Ishikawa (cell line): ENCODE measurements around the gene BORCS8.

Experiments used
- CEBPB ChIP-seq: IDR thresholded peaks from 2 replicates; pipeline ENCODE4 v1.6.1; 2012
- CREB1 ChIP-seq: IDR thresholded peaks from 2 replicates; pipeline ENCODE4 v1.6.1; 2012; ENCODE audit warnings: low read depth
- EGR1 ChIP-seq: IDR thresholded peaks from 2 replicates; pipeline ENCODE4 v1.6.1; 2012
- EP300 ChIP-seq: IDR thresholded peaks from 2 replicates; pipeline ENCODE4 v1.6.1; 2012; ENCODE audit warnings: borderline replicate concordance
- FOXM1 ChIP-seq: IDR thresholded peaks from 2 replicates; pipeline ENCODE4 v1.6.1; 2012; ENCODE audit warnings: low read depth, borderline replicate concordance
- NFIC ChIP-seq: IDR thresholded peaks from 2 replicates; pipeline ENCODE4 v1.6.1; 2012
- RAD21 ChIP-seq: IDR thresholded peaks from 2 replicates; pipeline ENCODE4 v1.6.1; 2012; ENCODE audit warnings: low read depth
- TAF1 ChIP-seq: IDR thresholded peaks from 2 replicates; pipeline ENCODE4 v1.6.1; 2012; ENCODE audit warnings: low read depth, mild to moderate bottlenecking
- TCF12 ChIP-seq: IDR thresholded peaks from 2 replicates; pipeline ENCODE4 v1.6.1; 2012; ENCODE audit warnings: low read depth
- TEAD4 ChIP-seq: IDR thresholded peaks from 2 replicates; pipeline ENCODE4 v1.6.1; 2012
- YY1 ChIP-seq: IDR thresholded peaks from 2 replicates; pipeline ENCODE4 v1.6.1; 2012; ENCODE audit warnings: low read depth
- ZBTB7A ChIP-seq: IDR thresholded peaks from 2 replicates; pipeline ENCODE4 v1.6.1; 2012; ENCODE audit warnings: low read depth
- TF ChIP-seq, protein P1 (sequence below): IDR thresholded peaks from 2 replicates; pipeline ENCODE4 v1.6.1; 2012; ENCODE audit warnings: low read depth, mild to moderate bottlenecking
- TF ChIP-seq, protein P2 (sequence below): IDR thresholded peaks from 2 replicates; pipeline ENCODE4 v1.6.1; 2012
- TF ChIP-seq, protein P3 (sequence below): IDR thresholded peaks from 2 replicates; pipeline ENCODE4 v1.6.1; 2012

The BORCS8 gene

DNA sequence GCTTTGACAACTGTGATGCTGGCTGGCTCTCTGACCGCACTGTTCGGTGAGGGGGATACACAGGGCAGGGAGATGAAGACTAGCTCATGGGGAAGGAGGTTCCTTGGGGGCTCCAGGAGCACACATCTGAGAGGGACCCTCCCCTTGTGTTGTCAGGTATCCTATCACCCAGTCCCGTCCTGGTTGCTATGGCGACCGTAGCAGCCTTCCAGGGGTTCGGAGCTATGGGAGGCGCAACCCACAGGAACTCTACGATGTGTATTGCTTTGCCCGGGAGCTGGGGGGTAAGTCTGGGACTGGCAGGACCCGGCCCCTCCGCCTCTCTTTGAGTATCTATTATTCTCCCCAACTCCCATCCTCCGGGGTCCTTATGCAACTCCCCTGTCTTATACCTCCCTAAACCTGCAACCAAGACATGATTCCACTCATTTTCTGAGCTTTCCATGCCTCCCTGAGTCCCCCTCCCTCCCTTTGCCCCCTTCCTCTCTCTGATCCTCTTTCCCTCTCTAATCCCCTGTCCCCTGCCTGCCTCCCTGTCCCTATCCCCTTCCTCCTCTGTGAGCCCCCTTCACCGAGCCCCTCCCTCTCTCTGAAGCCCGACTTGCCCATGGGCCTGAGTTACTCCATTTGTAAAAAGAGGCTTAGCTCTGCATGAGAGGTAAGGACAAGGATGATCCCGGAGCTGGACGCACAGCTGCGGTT, 32.3 kb upstream of the BORCS8 start:
- no peak for TF ChIP-seq FOXM1
- TF ChIP-seq EGR1 = no peak
- TF ChIP-seq TCF12 = no peak
- TF ChIP-seq, protein P1, sequence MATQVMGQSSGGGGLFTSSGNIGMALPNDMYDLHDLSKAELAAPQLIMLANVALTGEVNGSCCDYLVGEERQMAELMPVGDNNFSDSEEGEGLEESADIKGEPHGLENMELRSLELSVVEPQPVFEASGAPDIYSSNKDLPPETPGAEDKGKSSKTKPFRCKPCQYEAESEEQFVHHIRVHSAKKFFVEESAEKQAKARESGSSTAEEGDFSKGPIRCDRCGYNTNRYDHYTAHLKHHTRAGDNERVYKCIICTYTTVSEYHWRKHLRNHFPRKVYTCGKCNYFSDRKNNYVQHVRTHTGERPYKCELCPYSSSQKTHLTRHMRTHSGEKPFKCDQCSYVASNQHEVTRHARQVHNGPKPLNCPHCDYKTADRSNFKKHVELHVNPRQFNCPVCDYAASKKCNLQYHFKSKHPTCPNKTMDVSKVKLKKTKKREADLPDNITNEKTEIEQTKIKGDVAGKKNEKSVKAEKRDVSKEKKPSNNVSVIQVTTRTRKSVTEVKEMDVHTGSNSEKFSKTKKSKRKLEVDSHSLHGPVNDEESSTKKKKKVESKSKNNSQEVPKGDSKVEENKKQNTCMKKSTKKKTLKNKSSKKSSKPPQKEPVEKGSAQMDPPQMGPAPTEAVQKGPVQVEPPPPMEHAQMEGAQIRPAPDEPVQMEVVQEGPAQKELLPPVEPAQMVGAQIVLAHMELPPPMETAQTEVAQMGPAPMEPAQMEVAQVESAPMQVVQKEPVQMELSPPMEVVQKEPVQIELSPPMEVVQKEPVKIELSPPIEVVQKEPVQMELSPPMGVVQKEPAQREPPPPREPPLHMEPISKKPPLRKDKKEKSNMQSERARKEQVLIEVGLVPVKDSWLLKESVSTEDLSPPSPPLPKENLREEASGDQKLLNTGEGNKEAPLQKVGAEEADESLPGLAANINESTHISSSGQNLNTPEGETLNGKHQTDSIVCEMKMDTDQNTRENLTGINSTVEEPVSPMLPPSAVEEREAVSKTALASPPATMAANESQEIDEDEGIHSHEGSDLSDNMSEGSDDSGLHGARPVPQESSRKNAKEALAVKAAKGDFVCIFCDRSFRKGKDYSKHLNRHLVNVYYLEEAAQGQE = no peak
- TF ChIP-seq, protein P2, sequence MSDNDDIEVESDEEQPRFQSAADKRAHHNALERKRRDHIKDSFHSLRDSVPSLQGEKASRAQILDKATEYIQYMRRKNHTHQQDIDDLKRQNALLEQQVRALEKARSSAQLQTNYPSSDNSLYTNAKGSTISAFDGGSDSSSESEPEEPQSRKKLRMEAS = no peak
- TF ChIP-seq, protein P3, sequence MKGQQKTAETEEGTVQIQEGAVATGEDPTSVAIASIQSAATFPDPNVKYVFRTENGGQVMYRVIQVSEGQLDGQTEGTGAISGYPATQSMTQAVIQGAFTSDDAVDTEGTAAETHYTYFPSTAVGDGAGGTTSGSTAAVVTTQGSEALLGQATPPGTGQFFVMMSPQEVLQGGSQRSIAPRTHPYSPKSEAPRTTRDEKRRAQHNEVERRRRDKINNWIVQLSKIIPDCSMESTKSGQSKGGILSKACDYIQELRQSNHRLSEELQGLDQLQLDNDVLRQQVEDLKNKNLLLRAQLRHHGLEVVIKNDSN = no peak
- no peak for TF ChIP-seq RAD21
- no peak for TF ChIP-seq ZBTB7A
- TF ChIP-seq CREB1 = no peak
- TF ChIP-seq TAF1 = no peak
- no peak for TF ChIP-seq YY1
- no peak for TF ChIP-seq CEBPB
- no peak for TF ChIP-seq EP300
- no peak for TF ChIP-seq TEAD4

DNA sequence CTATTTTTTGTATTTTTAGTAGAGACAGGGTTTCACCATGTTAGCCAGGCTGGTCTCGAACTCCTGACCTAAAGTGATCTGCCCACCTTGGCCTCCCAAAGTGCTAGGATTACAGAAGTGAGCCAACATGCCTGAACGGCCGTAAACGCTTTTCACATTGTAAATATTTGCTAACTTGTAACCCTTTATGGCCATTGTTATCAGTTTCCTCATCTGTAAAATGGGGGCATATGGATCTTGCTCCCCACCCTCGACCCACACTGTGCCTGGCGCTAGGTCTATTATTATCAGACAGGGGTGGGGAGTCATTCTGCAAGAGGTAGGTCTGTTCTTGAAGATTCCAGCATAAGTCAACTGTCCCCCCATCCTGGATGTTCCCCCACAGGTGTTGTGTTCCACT, 31.7 kb upstream of the BORCS8 start:
- TF ChIP-seq, protein P3 = no peak
- TF ChIP-seq CREB1 (no peak), ZBTB7A (no peak)
- TF ChIP-seq, protein P2 = no peak

DNA sequence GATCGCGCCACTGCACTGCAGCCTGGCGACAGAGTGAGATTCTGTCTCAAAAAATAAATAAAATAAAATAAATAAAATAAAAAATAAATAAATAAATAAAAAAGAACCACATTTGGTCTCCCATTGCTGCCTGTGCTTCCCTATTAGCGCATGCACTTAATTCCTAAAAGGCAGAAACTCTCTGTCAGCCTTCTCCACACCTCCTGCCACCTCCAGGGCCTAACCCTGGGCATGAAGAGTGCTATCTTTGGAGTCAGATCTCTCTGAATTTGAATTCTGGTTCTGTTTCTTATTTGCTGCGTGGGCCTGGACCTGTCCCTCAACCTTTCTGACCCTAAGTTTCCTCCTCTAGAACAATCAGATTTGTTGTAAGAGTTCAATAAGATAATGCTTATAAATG, 31.1 kb upstream of the BORCS8 start:
- no peak for TF ChIP-seq FOXM1
- TF ChIP-seq CREB1 = no peak
- TF ChIP-seq ZBTB7A = no peak
- no peak for TF ChIP-seq CEBPB
- TF ChIP-seq, protein P2 = no peak
- TF ChIP-seq TEAD4 = no peak
- TF ChIP-seq YY1 = no peak
- TF ChIP-seq TCF12 = no peak
- TF ChIP-seq, protein P3 = no peak
- TF ChIP-seq TAF1 = no peak
- TF ChIP-seq, protein P1 = no peak
- TF ChIP-seq EP300 = no peak
- no peak for TF ChIP-seq RAD21
- TF ChIP-seq EGR1 = no peak
- no peak for TF ChIP-seq NFIC

DNA sequence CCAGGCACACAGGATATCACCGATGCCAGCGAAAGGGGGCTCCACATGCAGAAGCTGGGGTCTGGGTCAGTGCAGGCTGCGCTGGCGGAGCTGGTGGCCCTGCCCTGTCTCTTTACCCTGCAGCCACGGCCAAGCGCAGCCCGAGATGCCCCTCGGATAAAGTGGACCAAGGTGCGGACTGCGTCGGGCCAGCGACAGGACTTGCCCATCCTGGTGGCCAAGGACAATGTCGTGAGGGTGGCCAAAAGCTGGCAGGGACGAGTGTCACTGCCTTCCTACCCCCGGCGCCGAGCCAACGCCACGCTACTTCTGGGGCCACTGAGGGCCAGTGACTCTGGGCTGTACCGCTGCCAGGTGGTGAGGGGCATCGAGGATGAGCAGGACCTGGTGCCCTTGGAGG, 27.0 kb upstream of the BORCS8 start:
- TF ChIP-seq EP300 (no peak), CEBPB (no peak), FOXM1 (no peak), EGR1 (no peak)

DNA sequence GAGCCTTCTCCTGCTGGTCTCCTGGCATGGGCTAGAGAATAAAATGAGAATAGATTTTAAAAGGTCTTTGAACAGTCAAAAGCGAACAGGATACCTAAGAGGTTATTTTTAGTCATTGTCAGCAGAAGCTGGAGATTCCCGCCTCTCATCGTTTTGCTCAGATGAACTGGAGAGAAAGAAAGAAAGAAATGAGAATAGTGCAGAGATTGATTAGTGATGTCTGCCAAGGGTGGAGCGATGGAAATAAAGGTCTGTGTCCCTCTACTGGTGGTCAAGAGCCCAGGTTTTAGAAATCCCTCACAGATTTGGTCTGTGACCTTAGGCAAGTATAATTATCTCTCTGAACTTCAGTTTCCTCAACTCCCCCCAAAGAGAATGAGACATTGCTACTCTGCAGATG, 25.1 kb upstream of the BORCS8 start:
- TF ChIP-seq RAD21 = peak; percentile 34
- no peak for TF ChIP-seq TEAD4

DNA sequence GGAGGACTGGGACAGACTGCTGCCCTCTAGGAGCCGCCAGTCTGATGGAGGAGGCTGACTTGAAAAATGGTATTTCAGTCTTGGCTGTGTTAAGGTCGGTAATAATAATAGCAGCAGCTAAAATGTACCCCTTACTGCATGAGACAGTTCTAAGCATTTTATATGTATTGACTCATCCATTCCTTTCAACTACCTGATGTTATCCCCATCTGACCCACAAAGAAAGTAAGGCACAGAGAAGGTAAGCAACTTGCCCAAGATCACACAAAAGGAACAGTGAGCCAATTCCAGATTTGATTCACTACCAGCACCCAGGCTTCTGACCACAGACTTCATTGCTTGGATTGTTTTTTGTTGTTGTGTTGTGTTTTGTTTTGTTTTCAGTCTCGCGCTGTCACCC, 23.8 kb upstream of the BORCS8 start:
- TF ChIP-seq EGR1 = no peak
- TF ChIP-seq TAF1 = no peak
- no peak for TF ChIP-seq EP300
- TF ChIP-seq RAD21 = no peak
